Progenitor cell of endocrine pancreas (in vitro differentiated cells): Measurements from ENCODE around the gene GAB2. TPM values are rescaled to one million over a fixed set of nuclear protein-coding genes. Genes with fewer than 3 reads are reported as not detected.

Source experiments
- DNase-seq: peaks from one replicate; pipeline ENCODE4 v3.0.0; 2021; ENCODE audit warnings: low spot score; ENCODE audit not compliant: unreplicated experiment
- H3K27ac Mint-ChIP-seq: 2 replicates; pipeline ENCODE4 v1.8.0; 2021; ENCODE audit warnings: mild to moderate bottlenecking, moderate library complexity, mixed read lengths
- H3K27me3 Mint-ChIP-seq: 2 replicates; pipeline ENCODE4 v1.8.0; 2021; ENCODE audit warnings: mixed read lengths
- H3K36me3 Mint-ChIP-seq: 2 replicates; pipeline ENCODE4 v1.8.0; 2022; ENCODE audit warnings: mixed read lengths; ENCODE audit not compliant: insufficient read depth
- H3K4me1 Mint-ChIP-seq: 2 replicates; pipeline ENCODE4 v1.8.0; 2021; ENCODE audit warnings: low read depth, mixed read lengths
- H3K4me3 Mint-ChIP-seq: 2 replicates; pipeline ENCODE4 v1.8.0; 2021; ENCODE audit warnings: low read depth, mild to moderate bottlenecking, moderate library complexity, mixed read lengths
- H3K9me3 Mint-ChIP-seq: 2 replicates; pipeline ENCODE4 v1.8.0; 2021; ENCODE audit warnings: low read depth, mixed read lengths
- total RNA-seq: library from RNA; stranded (reverse); gene quantifications from 2 replicates; pipeline ENCODE4 v1.2.1, GENCODE V29; 2021
- TF ChIP-seq, protein P1 (sequence below): fragments of 200-600 bp; sonication (generic); IDR thresholded peaks from one replicate; pipeline ENCODE4 v1.5.0; 2021; ENCODE audit warnings: antibody characterized with exemption, mild to moderate bottlenecking; ENCODE audit not compliant: unreplicated experiment

GAB2 gene
- total RNA-seq, 1 donor from 2014 or later = 37.6 TPM

DNA sequence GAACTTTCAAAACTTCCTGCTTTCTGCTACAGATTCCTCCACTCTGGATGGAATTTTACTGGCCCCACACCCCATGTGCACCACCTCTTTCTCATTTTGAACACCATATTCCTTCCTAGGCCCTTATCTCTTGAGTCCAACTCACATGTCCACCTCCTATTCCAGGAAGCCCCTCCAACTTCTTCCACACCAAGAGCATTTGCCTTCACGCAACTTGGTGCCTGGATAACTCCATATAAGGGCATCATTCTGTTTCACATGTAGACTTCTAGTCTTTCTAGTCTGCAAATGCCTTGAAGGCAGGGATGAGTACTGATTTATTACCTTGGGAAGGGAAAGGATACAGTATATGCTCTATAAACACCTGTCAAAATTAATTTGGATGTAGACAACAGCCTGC is 17.5 kb downstream of the GAB2 start:
- Mint-ChIP-seq H3K4me3 (no peak overlapping the region), H3K4me1 (peaks cover 9% of the 10 kb centered on the region), H3K27me3 (no peaks in the 10 kb centered on the region), H3K36me3 (no peaks in the 10 kb centered on the region), H3K27ac (no peak overlapping the region), H3K9me3 (no peaks in the 10 kb centered on the region)
- no peak for DNase-seq
- TF ChIP-seq, protein P1, sequence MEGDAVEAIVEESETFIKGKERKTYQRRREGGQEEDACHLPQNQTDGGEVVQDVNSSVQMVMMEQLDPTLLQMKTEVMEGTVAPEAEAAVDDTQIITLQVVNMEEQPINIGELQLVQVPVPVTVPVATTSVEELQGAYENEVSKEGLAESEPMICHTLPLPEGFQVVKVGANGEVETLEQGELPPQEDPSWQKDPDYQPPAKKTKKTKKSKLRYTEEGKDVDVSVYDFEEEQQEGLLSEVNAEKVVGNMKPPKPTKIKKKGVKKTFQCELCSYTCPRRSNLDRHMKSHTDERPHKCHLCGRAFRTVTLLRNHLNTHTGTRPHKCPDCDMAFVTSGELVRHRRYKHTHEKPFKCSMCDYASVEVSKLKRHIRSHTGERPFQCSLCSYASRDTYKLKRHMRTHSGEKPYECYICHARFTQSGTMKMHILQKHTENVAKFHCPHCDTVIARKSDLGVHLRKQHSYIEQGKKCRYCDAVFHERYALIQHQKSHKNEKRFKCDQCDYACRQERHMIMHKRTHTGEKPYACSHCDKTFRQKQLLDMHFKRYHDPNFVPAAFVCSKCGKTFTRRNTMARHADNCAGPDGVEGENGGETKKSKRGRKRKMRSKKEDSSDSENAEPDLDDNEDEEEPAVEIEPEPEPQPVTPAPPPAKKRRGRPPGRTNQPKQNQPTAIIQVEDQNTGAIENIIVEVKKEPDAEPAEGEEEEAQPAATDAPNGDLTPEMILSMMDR = no peak

DNA sequence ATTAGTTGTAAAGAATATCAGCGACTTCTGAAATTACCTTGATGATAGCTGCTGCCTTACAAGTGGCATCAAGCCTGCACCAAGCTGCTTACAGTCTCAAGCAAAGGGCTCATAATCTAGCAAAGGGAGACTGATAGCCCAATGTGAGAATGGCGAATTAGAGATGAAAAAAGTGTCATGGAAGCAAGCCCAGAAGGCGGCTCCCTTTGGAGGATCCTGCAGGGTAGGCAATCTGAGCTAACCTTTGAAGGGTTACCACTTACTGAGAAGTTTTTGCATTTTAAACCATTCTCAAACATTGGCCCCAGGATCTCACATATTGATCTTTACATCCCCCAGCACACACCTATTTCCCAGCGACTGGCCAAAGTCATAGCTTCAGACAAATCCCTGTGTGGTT is 18.5 kb downstream of the GAB2 start:
- no peak for DNase-seq
- no peaks in the 10 kb centered on the region for H3K9me3 Mint-ChIP-seq
- H3K4me3 Mint-ChIP-seq = no peak overlapping the region
- no peaks in the 10 kb centered on the region for H3K27me3 Mint-ChIP-seq
- TF ChIP-seq, protein P1 = no peak
- H3K4me1 Mint-ChIP-seq = peaks cover 9% of the 10 kb centered on the region
- no peaks in the 10 kb centered on the region for H3K36me3 Mint-ChIP-seq
- no peak overlapping the region for H3K27ac Mint-ChIP-seq

DNA sequence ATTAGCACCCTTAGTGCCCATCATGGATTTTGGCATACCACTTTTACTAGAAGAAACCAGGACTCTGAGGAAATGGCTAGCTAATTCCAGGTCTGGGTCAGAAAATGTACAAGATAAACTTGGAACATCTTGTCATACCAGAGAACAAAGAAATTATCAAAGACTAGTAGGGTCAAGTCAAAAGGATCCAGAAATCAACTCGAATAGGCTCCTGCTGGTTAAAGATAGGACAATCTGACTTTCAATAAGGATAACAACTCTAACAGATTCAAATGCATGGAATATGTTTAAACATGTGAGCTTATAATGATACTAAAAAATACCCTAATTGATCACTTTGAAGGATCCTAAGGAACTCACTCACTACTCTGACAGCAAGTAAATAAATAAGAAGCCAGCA is 18.9 kb downstream of the GAB2 start:
- Mint-ChIP-seq H3K36me3 (no peaks in the 10 kb centered on the region), H3K27ac (no peak overlapping the region), H3K4me1 (peaks cover 9% of the 10 kb centered on the region), H3K4me3 (no peak overlapping the region), H3K9me3 (no peaks in the 10 kb centered on the region), H3K27me3 (no peaks in the 10 kb centered on the region)
- DNase-seq = no peak
- TF ChIP-seq, protein P1 = no peak

DNA sequence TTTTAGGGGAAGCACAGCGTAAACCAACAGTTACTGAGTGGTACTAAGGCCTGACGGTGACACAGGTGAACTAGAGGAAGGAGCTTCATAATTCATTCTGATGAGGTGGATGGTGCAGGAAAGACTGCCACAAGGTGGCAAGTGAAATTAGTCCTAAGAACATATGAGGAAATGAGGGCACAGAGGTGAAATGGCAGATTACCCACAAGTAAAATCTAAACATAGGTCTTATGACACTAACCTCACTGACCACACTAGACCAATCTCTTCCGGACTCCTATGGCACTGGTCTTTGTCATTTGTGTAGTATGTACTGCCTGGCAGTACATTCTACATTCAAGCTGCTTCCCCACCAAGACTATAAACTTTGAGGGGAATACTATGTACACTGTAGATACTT is 20.2 kb downstream of the GAB2 start:
- H3K4me1 Mint-ChIP-seq = peaks cover 13% of the 10 kb centered on the region
- no peaks in the 10 kb centered on the region for H3K27me3 Mint-ChIP-seq

DNA sequence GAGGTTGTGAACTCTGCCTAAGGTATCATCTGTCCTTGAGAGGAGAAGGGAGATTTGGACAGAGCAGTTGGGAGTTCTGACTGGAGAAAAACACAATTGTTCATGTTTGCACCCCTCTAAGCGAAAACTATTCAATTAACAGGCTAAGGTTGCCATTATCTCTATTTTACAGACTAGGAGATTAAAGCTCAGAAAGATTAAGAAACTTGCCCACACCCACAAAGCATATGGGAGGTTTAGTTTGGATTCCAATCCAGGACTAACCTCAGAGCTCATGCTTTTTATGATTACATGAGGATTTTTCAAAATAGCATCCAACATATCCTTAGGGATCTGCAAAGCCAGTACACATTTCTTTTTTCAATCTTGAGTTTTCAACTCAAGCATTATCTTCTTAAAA is 22.0 kb downstream of the GAB2 start:
- Mint-ChIP-seq H3K9me3 (no peaks in the 10 kb centered on the region), H3K27ac (no peak overlapping the region), H3K36me3 (peaks cover 1% of the 10 kb centered on the region), H3K27me3 (no peaks in the 10 kb centered on the region), H3K4me3 (no peak overlapping the region), H3K4me1 (peaks cover 13% of the 10 kb centered on the region)
- no peak for DNase-seq
- TF ChIP-seq, protein P1 = no peak

More for the DNA sequence above, 20.2 kb downstream of the GAB2 start:
- DNase-seq = no peak
- H3K9me3 Mint-ChIP-seq = no peaks in the 10 kb centered on the region
- H3K4me3 Mint-ChIP-seq = no peak overlapping the region
- H3K36me3 Mint-ChIP-seq = no peaks in the 10 kb centered on the region
- H3K27ac Mint-ChIP-seq = no peak overlapping the region
- TF ChIP-seq, protein P1 = no peak
